ENCODE measurements around the gene COX6B2.
A peak's percentile ranks its signal among the peaks of the same experiment; 100 is the strongest.
"Not testable (repeated sequence)": the region's sequence is repeated elsewhere in the genome, so short reads cannot be mapped to it uniquely, and the experiment has no call there.

Gene COX6B2, protein sequence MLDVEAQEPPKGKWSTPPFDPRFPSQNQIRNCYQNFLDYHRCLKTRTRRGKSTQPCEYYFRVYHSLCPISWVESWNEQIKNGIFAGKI

DNA sequence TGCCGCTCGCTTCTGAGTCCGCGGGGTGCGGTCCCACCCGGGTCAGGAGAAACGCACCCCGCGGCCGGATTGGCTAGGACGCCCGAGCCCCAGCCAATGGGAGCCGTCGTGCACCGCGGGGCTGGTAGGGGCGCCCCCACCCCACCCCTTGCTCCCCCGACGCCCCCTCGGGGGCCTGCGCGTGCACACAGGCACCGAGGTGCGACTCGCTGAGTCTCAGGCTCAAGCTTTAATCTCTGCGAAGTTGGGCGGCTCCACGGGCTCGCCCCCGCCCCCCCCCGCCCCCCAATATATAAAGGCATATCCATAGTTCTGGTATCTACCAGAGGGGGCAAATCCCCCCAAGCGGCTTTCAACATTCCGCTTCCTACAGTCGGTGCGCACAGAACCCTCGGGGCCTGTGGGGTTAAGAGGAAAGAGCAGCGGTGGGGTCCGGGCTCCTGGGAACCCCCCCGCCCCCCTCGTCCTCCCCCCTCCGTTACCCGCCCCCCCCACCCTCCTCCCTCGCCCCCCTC is at the start of gene COX6B2:
COX6B2 (minus strand) TSS at position 22 of the 515 bp plus-strand sequence. CDS start 198 bp downstream, outside the sequence.
- no peak for DNase-seq (ENCODE audit: low read depth)

DNA sequence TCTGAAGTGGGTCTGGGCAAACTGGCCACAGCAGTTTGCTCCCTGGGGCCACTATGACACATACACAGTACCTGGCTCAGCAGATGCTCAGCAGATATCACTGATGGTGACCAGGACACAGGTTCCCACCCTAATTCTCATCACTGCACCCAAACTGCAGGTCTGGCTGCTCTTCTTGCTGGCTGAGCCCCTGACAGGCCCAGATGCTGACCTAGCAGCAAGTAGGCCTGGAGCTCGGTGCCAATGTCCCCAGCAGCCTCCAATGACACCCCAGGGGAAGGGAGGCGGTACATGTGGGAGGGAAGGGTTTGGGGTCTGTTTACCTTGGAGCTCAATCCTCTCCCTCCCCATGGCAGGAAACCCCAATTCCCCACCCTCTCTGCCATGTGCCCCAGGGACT is 48.0 kb upstream of the COX6B2 start:
- DNase-seq (ENCODE audit: low read depth), result no peak

DNA sequence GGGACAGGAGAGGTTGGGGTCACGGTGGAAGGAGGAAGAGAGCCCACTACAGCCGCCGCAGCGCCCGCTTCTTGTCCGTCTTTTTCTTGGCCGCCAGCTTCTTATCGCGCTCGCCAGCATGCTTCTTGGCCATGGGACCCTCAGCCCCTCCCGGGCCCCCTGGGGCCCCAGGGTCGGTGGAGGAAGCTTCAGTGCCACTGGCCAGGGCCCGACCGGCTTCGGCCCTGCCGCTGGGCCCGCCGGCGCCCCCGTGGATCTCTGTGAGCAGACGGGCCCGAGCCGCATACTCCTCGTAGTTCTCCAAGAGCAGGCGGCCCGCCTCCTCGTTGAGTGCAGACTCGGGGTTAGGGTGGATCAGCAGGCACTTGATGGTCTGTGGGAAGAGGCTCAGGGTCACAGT is 46.9 kb upstream of the COX6B2 start:
- DNase-seq (ENCODE audit: low read depth), result not testable (repeated sequence)

DNA sequence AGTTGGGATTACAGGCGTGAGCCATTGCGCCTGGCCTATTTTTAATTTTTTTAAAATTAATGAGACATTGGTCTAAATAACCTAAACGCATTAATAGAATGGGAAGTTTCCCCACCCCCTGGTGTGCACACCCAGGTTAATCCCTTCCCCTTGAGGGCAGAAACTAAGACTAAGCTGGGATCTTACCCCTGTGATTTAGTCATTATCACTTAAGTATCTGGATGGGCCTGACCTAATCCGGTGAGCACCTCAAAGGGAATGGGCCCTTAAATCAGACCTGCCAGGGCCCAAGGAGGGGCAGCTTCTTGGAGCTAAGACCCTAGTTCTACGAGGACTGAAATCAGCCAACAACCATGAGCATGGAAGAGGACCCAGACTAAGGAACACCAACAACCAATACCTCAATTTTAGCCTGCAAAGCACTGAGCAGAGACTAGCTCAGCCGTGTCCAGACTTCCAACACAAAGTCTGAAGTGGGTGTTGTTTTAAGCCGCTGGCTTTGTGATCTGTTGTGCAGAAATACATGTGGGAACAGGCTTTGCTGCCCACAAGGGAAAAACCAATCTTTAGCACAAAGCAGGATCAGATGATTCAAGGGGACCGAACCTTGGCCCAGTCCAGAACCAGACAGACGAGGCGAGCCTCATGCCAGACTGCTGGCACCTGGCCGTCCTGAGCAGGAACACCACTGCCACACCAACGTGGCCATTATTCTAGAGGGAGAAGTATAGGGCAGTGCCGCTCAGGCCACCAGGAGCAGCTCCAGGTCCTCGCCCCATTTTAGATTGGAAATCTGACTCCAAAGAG is 46.0 kb upstream of the COX6B2 start:
- no peak for DNase-seq (ENCODE audit: low read depth)

DNA sequence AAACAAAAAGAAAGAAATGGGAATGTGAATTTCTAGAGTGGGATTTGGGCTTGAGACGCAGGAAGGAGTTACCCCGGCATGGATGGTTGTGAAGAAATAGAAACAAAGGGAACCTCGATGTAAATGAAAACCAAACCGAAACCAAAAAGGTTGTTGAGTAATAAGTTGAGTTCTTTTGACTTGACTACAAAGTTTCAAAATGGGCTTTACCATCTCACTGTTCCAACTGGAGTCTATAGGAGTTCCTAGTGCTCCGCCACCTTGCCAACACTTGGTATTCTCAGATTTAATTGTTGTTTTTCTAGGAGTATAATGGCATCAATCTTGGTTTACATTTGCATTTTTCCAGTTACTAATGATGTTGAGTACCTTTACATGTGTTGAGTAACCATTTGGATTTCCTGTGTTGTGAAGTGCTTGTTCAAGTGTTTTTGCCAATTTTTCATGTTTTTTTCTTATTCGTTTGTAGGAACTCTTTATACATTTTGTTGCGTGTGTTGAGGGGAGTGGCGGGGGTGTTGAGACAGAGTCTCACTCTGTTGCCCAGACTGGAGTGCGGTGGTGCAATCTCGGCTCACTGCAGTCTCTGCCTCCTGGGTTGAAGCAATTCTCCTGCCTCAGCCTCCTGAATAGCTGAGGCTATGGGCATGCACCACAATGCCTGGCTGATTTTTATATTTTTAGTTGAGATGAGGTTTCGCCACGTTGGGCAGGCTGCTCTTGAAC is 43.8 kb upstream of the COX6B2 start:
- DNase-seq (ENCODE audit: low read depth), result no peak

DNA sequence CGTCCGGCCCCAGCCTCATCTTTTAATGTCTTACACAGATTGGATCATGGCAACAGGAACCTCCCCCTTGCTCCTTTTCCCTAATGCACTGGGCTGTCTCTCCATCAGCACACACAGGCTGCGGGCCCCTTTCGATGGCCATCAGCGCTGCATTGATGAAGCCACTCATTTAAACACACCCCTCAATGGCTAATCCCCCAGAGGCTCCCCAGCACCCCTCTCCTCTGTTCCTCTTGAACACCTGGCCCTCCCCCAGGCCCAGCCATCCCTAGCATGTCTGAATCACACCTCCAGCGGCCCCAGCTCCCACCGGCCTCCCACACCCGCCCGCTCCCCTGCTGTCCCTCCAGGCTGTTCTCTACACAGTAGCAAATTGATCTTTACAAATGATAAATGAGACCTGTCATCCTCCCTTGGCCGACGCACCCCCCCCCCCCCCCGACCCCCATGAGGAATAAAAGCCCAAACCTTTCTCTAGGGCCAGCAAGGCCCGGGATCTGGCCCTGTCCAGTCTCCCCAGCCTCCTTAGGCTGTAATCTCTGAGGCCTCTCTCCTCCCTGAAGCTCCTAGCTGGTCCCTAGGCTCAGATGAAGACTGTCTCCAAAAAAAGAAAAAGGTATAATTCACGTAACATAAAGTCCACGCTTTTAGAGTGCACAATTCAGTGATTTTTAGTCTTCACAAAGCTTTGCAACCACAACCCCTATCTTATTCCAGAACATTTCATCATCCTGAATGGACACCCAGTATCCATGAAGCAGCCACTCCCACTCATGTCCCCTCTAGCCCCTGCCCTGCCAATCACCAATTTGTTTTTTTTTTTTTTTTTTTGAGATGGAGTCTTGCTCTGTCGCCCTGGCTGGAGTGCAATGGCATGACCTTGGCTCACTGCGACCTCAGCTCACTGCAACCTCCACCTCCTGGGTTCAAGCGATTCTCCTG is 38.6 kb upstream of the COX6B2 start:
- no peak for DNase-seq (ENCODE audit: low read depth)

DNA sequence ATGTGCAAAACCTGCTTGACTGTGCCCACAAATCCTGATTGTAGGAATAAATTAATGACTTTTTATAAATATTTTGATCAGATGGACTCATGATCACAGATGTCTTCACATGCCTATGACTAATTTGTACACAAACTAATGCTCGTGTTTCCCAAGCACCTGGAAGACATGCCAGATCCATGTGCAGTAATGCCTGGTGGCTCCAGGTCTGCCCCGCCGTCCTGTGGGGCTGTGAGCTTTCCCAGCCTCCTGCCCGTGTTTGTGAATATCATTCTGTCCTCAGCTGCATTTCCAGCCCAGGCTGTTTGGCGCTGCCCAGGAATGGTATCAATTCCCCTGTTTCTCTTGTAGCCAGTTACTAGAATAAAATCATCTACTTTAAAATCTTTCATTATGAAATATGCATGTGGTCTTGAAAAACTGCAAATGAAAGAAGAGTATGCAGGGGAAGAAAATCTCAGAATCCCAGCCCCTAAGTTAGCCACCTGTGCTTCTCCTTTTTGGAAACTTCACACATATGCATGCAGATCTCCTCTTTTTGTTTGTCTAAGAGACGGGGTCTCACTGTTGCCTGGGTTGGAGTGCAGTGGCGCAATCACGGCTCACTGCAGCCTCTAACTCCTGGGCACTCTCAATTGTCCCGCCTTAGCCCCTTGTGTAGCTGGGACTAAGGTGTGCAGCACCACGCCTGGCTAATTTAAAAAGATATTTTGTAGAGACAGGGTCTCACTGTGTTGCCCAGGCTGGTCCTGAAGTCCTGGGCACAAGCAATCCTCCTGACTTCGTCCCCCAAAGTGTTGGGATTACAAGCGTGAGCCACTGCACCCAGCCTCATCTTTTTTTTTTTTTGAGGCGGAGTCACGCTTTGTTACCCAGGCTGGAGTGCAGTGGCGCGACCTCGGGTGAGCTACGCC is 37.4 kb upstream of the COX6B2 start:
- DNase-seq (ENCODE audit: low read depth), result peak; percentile 66

DNA sequence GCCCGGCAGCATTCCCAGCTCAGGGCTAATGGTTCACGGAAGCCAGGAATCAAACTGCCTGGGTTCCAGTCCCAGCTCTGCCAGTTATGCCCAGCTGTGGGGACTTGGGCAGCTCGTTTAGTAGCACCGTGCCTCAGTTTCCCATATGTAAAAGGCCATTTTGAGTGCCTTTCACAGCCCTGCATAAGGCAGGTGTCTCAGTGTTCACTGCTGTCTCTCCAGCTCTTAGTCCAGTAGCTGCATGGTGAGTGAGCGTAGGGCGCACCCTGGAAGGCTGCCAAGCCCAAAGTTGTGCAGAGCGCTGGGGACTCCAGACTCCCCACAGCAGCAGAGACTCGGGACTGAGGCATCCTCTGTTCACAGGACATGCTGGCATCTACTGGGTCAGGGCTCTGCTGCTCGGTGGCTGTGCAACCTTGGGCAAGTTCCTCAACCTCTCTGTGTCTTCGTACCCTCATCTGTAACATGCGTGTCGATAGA is 36.7 kb upstream of the COX6B2 start:
- no peak for DNase-seq (ENCODE audit: low read depth)

DNA sequence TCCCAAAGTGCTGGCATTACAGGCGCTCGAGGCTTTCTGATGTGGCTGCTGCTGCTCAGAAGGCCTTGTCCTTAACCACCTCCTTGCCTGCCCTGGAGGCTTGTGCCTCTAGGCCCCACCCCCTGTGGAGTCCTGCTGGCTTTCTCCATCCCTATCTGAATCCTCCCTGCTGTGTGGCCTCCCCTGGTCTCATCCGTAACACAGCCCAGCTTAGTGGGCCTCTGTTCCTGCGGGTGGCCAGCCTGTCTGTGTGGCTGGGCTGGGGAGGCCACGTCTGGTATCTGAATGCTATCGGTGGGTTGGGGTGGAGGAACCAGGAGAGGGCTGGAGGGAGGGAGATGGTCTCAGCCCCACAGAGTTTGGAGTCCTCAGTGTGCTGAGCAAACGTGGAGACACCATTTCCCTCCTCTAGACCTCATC is 36.0 kb upstream of the COX6B2 start:
- no peak for DNase-seq (ENCODE audit: low read depth)

DNA sequence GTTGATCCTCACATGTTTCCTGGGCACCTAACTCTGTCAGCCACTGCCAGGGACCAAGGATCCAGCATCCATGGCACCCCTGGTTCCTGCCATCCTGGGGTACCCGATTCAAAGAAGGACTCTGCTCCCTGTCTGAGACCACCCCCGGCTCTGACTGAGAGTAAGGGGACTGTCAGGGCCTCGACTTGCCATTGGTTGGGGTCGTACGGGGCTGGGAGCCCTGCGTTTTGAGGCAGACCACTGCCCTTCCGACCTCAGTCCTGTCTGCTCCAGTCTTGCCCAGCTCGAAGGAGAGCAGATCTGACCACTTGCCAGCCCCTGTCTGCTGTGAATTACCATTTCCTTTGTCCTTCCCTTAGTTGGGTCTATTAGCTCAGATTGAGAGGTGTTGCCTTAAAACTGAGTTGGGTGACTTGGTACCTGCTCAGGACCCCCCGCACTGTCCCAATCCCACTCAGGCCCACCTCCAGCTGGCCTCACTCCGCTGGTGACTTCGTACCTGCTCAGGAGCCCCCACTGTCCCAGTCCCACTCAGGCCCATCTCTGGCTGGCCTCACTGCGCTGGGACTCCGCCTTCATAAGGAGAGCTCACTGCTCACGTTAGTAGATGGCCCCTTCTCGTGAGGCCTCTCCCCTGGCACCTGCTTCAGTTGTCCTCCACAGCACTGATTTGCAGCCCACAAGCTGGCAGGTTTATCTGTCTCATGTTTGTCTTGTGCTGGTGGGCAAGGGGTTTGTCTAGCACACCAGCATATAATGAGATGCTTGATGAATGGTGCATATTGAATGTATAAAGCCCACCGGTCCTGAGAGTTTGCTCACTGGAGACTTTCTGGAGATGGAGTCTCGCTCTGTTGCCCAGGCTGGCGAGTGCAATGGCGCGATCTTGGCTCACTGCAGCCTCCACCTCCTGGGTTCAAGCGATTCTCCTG is 35.1 kb upstream of the COX6B2 start:
- DNase-seq (ENCODE audit: low read depth), result no peak

DNA sequence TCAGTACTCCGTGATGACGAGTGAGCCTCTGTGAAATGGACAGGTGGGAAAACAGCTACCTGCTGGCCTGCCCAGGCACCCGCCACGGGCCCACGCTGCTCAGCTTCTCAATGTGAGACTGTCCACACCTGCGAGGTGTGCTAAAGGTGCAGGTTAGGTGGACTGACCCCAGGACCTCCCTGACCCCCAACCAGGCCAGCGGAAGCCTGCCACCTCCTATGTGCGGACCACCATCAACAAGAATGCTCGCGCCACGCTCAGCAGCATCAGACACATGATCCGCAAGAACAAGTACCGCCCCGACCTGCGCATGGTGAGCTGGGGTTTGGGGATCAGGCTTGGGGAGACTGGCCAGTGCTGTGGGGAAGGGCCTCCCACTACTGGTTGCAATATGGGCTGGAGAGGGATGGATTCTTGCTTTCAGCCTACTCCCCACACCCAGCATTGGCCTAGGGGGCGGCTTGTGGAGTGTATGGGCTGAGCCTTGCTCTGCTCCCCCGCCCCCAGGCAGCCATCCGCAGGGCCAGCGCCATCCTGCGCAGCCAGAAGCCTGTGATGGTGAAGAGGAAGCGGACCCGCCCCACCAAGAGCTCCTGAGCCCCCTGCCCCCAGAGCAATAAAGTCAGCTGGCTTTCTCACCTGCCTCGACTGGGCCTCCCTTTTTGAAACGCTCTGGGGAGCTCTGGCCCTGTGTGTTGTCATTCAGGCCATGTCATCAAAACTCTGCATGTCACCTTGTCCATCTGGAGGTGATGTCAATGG is 33.4 kb upstream of the COX6B2 start:
- no peak for DNase-seq (ENCODE audit: low read depth)

DNA sequence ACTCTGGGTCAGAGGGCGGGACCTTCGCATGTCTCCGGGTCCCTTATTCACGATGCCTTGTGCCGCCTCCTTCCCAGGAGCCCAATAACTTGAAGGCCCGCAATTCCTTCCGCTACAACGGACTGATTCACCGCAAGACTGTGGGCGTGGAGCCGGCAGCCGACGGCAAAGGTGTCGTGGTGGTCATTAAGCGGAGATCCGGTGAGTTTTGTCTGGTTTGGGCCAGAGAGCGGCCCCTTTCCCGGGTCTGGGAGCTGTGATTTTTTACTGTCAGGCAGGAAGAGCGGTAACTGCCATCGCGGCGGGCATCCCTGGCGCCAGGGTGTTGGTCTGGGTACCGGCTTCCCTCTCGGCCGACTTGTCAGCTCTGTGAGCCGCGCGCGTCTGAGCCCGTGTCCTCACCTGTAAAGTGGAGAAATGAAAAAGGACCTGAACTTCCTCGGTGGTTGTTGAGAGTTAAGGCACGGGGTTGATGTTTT is 32.0 kb upstream of the COX6B2 start:
- DNase-seq (ENCODE audit: low read depth), result no peak

DNA sequence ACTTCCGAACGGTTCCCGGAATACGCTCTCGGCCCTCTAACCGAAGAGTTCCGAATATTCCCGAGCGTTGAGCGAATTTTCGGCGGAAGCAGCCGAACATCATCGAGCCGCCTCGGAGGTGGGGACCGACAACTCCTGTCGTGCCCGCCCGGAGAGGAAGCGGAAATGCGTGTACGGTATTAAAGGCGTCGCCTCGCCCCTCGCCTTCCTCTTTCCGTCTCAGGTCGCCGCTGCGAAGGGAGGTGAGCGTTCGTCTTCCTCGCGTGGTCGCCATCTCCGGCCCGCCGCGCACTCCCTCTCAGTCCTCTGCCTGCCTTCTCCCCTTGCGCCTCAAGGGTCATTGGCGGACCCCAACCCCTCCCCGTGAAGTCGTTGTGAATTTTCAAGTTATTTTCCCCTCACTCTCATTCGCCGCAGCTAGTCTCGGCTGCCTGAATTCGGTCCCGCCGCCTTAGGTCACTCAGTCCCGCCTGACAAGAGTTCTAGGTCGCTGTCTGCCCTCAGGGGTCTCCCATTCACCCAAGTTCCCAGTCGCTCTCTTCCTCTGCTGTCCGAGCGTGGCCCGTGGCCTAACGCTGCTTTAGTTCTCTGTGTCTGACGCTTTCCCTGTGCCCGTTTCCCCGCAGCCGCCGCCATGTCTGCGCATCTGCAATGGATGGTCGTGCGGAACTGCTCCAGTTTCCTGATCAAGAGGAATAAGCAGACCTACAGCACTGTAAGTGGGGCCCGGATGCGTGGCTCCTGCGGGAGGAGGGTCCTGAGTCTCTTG is 31.4 kb upstream of the COX6B2 start, which contains the start of gene RPL28:
RPL28 (plus strand) TSS at position 209 of the 769 bp plus-strand sequence; CDS start at position 635, 426 bp downstream.
- peak; percentile 97 for DNase-seq (ENCODE audit: low read depth)

DNA sequence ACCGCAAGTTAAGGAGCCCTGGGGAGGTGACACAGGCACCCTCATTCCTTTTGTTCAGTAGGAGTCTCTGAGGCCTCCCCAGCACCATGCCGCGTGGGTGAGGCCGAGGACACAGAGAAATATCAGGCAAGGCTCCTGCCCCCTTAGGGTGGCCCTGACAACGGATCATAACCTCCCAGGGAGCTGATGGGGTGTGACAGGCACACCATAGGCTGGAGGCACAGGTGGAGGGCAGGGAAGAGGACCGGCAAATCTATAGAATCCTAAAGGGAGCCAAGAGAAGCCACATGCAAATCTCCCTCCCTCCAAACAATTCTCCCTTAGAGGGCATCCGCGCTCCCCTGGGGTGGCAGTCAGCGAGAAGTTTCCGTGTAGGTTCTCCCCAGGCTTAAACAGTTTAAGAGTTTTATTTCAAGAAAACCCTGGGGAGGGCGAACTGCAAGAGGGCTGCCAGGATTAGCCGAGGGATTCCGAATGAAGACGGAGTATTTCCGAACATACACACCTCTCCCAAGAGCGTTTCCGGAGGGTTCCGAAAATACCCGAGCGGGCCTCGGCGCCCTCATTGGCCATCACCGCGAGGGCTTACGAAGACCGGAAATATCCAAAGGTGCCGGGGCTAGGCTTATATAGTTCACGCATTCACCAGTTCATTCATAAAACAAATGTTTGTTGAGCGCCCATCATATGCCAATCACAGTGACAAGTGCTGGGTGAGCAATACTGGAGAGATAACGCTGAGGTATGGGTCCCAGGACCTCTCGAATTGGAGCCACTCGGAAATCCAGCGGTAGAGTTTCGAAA is 30.6 kb upstream of the COX6B2 start:
- peak; percentile 96 for DNase-seq (ENCODE audit: low read depth)

DNA sequence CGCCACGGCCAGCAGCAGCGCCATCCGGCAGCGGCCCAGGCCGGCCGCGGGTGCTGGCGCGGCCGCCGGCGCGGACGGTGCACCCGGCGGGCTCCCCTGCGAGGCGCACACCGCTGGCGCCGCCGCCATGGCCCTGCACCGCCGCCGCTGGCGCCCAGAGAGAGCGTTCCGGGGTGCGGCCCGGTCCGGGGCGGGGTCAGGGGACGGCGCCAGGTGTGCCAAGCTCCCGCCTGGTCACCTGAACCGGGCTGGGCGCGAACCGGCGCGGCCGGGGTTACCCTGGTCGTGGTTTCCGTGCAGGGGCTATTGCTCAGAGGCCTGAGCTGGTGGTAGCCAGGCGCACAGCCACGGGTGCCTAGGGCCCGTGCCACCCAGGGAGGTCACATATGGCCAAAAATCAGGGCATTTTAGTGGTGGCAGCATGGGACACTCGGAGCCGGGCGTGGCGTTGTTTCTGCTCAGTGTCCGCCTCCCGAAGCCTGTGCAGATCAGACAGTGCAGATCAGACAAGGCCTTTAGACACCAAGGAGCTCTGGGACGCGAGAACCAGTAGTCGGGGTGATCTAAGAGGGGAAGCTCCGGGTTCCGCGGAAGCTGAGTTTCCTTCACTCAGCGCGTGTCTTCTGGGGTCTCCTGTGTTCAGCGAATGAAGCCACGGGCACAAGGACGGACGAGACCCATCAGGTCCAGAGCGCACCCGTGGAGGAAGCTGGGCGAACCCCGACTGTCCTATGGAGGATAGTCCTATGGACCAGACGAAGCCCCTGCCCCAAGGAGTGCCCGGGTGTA is 29.8 kb upstream of the COX6B2 start, which contains the start of gene TMEM238:
TMEM238 (minus strand) TSS at position 162 of the 789 bp plus-strand sequence; CDS start at position 129, 33 bp downstream.
- DNase-seq (ENCODE audit: low read depth), result no peak

Measured in iris pigment epithelial cell (primary cell).